Upper lobe of left lung (tissue), 4 donors: Measurements from ENCODE around the gene SMAD9.

Source experiments
- CTCF ChIP-seq, 6 experiments: fragments of 450-650 bp in 4 of 6; fragments of 200-600 bp in 2 of 6; sonication (generic) in 2 of 6; IDR thresholded peaks; one replicate each; pipeline ENCODE4 v1.5.1; 2016 to 2019; ENCODE audit warnings: antibody characterized with exemption in 6 of 6
- EP300 ChIP-seq, 4 donors: sonication (generic); formaldehyde crosslinking; IDR thresholded peaks; one replicate each; pipeline ENCODE4 v1.5.1; 2017; ENCODE audit warnings: antibody characterized with exemption in 4 of 4, control low read depth in 2 of 4
- POLR2A ChIP-seq, 4 donors: fragments of 450-650 bp; IDR thresholded peaks; one replicate each; pipeline ENCODE4 v1.5.1; 2016 to 2017; ENCODE audit warnings: antibody characterized with exemption in 4 of 4, mild to moderate bottlenecking in 2 of 4

GRCh38 chr13:36817996-36818803, 101.8 kb downstream of the SMAD9 start:
- TF ChIP-seq EP300 (IDR thresholded peaks at IDR 0.05) = no peak
- TF ChIP-seq CTCF (IDR thresholded peaks at IDR 0.05) = no peak
- no peak for TF ChIP-seq POLR2A (IDR thresholded peaks at IDR 0.05)
